HL-60 (cell line): ENCODE data around the gene MRM2. TPM values are rescaled to one million over a fixed set of nuclear protein-coding genes. Genes with fewer than 3 reads are reported as not detected.

Experiments used
- DNase-seq, 2 experiments: peaks; one replicate each; pipeline ENCODE4 v3.0.0-alpha.2; 2010 to 2020; ENCODE audit warnings: low read depth in 1 of 2, low spot score in 1 of 2
- H3K27ac ChIP-seq: fragments of 250-450 bp; sonication (Bioruptor Pico); replicated peaks from 2 replicates; pipeline ENCODE4 v1.5.1; 2020; ENCODE audit warnings: mild to moderate bottlenecking, moderate library complexity
- H3K27me3 ChIP-seq: fragments of 250-450 bp; sonication (Bioruptor Pico); 2 replicates; pipeline ENCODE4 v1.5.1; 2021; ENCODE audit warnings: mild to moderate bottlenecking, moderate library complexity; ENCODE audit not compliant: insufficient read depth, poor library complexity, severe bottlenecking
- H3K4me3 ChIP-seq: replicated peaks from 2 replicates; pipeline ENCODE4 v1.5.1; 2011; ENCODE audit warnings: mild to moderate bottlenecking, control low read depth, low read length; ENCODE audit not compliant: insufficient read depth
- CTCF ChIP-seq: IDR thresholded peaks from one replicate; pipeline ENCODE4 v1.5.1; 2011; ENCODE audit warnings: low read length, control low read depth, inconsistent platforms; ENCODE audit not compliant: insufficient read depth
- GABPA ChIP-seq: IDR thresholded peaks from 2 replicates; pipeline ENCODE4 v1.6.1; 2012; ENCODE audit warnings: low read depth
- POLR2AphosphoS5 ChIP-seq: IDR thresholded peaks from 2 replicates; pipeline ENCODE4 v1.6.1; 2012; ENCODE audit warnings: low read depth
- REST ChIP-seq: IDR thresholded peaks from 2 replicates; pipeline ENCODE4 v1.6.1; 2012; ENCODE audit warnings: low read depth; ENCODE audit not compliant: insufficient replicate concordance
- SPI1 ChIP-seq: IDR thresholded peaks from 2 replicates; pipeline ENCODE4 v1.6.1; 2012; ENCODE audit warnings: low read depth, mild to moderate bottlenecking, borderline replicate concordance
- microRNA-seq: library from miRNA; unstranded; fragments of <30 nt; microRNA quantifications from one replicate; pipeline ENCODE4, GENCODE V29; 2018

Gene MRM2

GRCh38 chr7:2186166-2186565 lies 55.8 kb downstream of the MRM2 start:
- Histone ChIP-seq H3K4me3 (no peak overlapping the region), H3K27me3 (no peaks in the 10 kb centered on the region), H3K27ac (no peak overlapping the region)
- DNase-seq = no peak
- TF ChIP-seq GABPA (no peak), POLR2AphosphoS5 (no peak), SPI1 (no peak), CTCF (no peak)

GRCh38 chr7:2185715-2186114 lies 56.3 kb downstream of the MRM2 start:
- DNase-seq = no peak
- Histone ChIP-seq H3K27me3 (no peaks in the 10 kb centered on the region), H3K27ac (no peak overlapping the region), H3K4me3 (no peak overlapping the region)
- TF ChIP-seq SPI1 (no peak), CTCF (no peak), GABPA (no peak), REST (no peak), POLR2AphosphoS5 (no peak)

Small RNAs within 50 kb of the gene (microRNA-seq; reads per million reads assigned to microRNA genes)
- not detected for gene MIR6836
